SH-SY5Y (cell line): ENCODE measurements around the gene ZNF70.

Experiments used
- GATA2 ChIP-seq: IDR thresholded peaks from 2 replicates; pipeline ENCODE4 v1.6.1; 2011; ENCODE audit warnings: mild to moderate bottlenecking, low read depth, low read length
- GATA3 ChIP-seq: IDR thresholded peaks from 2 replicates; pipeline ENCODE4 v1.6.1; 2011; ENCODE audit warnings: low read depth, mild to moderate bottlenecking, low read length, moderate library complexity

ZNF70 gene

DNA sequence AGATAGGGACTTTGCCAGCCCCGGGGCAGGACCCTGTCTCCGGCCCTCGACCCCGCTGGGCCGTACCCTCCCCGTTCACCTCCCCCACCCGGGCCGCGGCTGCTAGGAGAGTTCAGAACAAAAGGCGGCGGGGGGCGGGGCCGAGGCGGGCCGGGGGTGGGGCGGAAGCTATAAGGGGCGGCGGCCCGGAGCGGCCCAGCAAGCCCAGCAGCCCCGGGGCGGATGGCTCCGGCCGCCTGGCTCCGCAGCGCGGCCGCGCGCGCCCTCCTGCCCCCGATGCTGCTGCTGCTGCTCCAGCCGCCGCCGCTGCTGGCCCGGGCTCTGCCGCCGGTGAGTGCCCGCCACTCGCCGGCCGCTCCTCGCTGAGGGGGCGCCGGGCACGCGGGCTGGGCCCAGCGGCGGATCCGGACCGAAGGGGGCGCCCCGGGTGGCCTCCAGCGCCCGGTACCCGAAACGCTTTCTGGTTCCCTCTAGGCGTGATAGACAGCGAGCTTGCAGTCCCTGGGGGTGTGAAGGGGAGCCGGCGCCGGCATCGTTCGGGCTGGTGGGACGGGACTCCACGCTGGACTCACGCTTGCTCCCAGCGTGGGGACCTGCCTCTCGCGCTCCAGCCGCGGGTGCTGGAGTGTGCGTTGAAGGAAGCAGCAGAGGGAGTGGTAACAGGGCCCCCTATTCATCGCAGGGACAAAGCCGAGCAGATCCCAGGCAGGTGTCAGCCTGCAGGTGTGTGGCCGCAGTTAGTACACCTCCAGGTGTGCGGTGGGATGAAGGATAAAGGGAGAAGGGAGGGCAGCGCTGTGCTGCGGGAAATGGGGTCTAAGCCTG, 21.9 kb upstream of the ZNF70 start, which contains the start of gene MMP11:
Gene MMP11 (plus strand): TSS at position 201 of the 825 bp plus-strand sequence. CDS start 22 bp downstream, at position 223.
- TF ChIP-seq GATA2: no peak
- no peak for TF ChIP-seq GATA3

DNA sequence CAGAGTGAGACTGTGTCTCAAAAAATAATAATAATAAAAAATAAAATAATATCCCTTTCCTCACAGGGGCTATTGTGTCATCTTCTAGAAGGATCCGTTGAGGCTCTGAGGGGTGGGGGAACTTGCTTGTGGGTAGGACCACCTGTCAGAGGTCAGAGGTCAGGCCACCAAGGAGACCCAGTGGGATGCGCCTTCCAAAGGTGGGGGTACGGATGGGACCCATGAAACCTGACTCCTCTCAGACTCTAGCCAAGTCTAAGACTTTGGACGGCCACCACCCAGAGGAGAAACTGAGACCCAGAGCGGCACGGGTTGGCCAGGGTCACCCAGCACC, 21.4 kb upstream of the ZNF70 start:
- no peak for TF ChIP-seq GATA3
- no peak for TF ChIP-seq GATA2

DNA sequence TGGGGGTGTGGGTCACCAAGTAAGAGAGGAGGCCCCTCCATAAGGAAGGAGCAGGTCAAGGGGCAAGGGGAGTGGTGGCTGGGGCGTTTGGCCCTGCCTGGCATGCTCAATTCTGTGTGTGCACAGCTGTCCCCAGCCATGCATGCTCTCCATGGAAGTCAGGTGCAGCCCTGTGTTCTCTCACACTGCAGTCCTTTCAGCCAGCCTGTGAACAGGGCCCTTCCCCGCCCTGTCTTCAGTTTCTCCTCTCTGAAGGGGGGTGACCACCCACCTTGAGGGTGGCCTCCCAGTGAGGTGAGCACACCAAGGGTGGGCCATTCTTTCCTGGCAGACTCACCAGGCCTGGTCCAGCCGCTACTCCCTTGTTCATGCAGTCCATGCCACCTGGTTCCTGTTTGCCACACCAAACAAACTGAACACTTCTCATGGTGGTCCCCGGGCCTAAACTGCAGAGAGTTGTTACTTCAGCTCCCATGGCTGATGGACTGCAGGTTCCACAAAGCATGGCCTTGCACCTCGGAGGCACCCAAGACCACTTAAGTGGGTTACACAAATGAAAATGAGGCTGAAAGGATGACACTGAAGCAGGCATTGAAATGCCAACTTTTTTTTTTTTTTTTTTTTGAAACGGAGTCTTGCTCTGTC, 18.5 kb upstream of the ZNF70 start:
- TF ChIP-seq GATA3 (no peak), GATA2 (no peak)

DNA sequence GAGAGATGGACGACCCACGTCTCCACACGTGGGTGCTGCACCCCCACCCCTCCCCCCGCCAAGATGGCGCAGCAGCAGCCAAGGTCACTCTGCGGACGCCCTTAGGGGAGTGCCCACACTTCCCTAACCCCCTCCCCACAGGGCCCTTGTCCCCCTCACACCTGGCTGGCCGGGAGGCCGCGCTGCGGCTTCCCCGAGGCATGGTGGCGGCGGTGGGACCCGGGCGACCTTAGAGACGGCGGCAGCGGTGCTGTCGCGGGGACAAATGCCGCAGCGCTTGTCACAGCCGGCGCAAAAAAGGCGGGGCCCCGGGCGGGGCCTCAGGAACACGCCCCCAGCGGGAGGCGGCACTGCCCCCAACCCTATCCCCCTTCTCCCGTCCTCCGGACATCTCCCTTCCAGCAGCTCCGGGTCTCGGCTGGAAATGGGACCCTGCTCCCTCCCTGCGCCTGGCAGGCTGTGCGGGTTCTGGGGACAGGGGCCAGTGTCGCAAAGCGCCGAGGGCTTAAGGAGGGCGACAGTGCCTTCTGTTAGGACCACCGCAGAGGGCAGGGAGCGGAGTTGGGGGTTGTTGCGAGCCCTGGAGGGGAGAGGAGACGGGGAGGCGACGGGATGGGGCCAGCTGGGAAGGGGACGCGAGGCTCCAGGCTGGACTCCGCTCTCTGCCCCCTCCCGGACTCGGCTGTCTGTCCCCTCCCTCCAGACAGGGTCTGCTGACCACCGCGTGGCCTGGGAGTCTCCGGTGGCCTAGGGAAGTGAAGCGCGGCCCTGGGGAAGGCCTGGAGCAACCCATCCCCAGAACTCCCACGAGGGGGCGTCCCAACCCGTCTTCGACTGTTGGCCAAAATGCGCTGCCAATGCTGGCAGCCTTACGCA, 17.0 kb upstream of the ZNF70 start, which contains the start of gene CHCHD10:
Gene CHCHD10 (minus strand): TSS at position 300 of the 876 bp plus-strand sequence. CDS start 98 bp downstream, at position 202.
- no peak for TF ChIP-seq GATA3
- TF ChIP-seq GATA2: no peak

DNA sequence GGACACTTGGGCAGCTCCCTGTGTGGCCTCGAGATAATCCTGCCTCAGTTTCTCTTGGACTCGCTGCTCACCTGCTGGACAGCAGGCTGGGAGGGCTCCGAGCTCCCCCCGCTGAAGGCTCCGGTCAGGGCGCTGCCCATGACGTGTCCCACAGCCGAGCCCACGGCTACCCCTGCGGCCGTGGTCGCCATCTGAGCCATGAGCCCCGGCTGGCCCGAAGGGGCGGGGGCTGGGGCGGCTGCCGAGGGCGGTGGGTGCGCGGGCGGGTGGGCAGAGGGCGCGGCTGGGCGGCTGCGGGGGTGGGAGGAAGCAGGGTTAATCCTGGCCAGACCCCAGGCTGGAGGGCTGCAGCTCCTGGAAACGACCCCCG, 16.4 kb upstream of the ZNF70 start:
- no peak for TF ChIP-seq GATA3
- TF ChIP-seq GATA2: no peak

DNA sequence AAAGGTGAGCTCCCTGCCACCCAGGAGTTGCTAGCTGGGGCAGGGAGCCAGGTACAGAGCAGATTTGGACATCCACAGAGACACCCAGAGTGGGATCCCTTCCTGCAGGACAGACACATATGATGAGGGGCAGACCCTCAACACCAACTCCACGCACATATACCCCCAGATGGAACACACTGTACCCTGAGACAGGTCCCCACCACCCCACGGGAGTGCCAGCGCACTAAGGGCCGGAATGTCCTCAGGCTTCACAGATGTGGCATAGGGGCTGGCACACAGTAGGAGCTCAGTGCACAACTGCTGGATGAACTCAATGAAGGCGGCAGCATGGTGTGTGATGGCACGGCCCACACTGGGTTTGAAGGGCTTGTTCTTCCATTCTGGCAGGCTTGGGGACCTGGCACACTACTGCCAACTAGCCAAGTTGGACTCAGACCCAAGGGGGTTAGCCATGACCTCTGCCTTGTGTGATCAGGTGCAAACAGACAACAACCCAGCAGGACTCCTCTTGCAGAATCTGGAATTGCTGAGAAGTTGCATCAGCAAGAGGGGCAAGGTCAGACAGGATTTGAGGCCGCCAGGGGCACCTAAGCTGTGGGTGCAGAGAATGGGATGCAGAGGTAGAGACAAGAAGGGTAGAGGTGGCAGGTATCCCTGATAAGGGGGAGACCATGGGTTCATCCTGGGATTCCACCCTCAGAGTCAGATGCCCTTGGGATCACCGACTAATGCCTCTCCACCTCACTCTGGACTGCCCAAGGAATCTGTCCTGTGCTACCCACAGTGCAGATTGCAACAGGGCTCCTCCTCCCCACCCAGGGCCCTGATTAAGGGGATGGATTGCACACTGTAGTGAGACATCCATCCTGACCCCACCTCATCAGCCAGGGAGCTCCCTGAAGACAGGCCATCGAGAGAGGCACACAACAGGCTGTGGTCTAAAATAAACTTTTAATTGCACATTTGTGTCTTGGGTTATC, 14.3 kb upstream of the ZNF70 start:
- TF ChIP-seq GATA3 (no peak), GATA2 (no peak)

DNA sequence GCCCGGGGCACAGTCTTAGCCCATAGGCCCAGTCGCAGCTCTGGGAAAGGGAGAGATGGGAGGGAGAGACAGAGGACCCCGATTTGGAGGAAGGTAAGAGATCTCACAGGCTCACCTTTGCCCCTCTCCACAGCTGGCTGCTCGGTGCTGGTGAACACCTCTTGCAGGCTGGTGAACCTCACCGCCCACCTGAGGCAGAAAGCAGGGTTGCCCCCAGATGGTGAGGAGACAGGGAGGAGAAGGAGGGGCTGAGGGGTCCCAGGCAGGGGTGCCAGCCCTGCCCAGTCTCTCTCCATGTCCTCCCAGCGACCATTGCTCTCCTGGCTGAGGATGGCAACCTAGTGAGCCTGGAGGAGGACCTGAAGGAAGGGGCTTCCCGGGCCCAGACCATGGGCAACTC, 13.0 kb upstream of the ZNF70 start:
- no peak for TF ChIP-seq GATA2
- TF ChIP-seq GATA3: no peak

DNA sequence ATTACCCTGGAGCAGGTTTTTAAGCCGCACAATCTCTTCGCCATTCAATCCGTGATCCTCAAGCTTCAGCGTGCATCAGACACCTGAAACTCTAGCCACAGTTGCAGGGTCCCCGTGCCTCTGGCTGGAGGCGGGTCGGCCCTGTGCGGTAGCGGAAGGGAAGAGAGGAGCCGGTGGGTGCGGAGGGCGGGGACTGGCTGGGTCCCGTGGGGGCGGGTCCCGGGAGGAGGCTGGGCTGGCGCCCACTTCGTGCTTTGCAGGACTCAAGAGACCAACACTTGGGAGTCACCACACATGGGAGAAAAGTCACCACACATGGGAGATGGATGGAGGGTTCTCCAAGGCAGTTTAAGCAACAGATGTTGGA, 12.7 kb upstream of the ZNF70 start:
- TF ChIP-seq GATA3 (no peak), GATA2 (no peak)

DNA sequence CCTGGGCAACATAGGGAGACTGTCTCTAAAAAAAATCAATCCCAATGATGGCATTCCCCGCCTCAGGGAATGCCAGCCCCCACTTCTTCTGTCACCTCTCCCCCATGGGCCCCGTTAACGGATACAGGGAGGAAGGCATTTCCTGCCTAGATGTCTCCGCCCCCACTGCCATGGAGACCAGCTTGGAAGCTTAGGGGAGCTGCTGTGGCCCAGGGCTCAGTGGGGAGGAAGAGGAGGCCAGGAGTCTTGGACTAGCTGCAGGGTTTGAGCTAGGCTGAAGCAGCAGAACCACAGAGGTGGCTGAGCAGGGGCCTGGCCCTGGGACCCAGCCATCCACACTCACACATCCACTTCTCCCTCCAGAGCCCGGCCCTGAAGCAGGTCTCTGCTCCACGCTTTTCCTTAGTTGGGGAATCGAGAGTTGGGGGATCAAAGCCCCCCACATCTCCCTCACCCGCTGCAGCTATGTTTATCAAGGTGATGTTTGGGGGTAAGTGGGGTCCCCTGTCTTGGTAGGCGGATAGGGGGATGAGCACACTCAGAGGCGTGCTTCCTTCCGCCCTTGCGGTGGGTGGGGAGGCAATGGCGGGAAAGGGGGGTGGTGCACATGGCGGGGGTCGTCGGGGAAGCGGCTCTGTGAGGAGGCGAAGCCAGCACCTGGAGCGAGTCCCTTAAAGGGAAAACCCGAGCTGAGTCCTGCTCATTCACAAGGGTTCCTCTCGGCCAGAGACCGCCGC, 12.1 kb upstream of the ZNF70 start, which contains the start of gene C22orf15:
Gene C22orf15 (plus strand): TSS at position 149 of the 737 bp plus-strand sequence. CDS start 317 bp downstream, at position 466.
- TF ChIP-seq GATA3 (no peak), GATA2 (no peak)

DNA sequence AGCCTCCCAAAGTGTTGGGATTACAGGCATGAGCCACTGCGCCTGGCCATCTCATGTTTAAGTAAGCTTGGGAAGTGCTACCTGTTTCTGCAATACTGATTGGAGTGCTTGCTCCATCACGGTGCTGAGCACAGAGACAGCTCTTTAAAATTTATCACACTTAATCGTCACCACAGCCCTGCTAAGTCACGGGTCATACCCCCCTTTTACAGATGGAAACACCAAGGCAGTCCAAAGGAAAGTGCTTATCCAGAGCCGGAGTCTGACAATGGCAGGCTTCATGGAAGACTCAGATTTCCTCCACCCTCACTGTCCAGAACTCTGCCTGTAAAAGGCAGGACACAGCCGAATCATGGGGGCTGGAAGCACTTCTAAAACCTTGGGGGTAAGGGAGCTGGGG, 9.1 kb upstream of the ZNF70 start:
- TF ChIP-seq GATA2: no peak
- no peak for TF ChIP-seq GATA3

DNA sequence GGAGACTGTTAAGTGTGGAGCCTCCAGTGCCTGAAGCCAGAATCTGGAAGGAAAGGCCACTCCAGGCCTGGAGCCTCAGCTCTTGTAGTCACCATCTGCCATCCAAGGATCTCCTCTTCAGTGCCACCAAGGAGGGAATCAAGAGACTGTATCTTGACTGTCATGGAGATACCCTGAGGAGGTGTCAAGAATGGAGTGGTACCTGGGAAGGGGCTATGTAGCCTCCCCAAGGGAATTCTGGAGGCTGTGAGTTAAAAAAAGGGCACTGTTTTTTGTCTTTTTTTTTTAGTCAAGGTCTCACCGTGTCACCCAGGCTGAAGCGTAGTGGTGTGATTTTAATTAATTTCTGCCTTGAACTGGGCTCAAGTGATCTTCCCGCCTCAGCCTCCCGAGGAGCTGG, 8.7 kb upstream of the ZNF70 start:
- TF ChIP-seq GATA2 (no peak), GATA3 (no peak)

DNA sequence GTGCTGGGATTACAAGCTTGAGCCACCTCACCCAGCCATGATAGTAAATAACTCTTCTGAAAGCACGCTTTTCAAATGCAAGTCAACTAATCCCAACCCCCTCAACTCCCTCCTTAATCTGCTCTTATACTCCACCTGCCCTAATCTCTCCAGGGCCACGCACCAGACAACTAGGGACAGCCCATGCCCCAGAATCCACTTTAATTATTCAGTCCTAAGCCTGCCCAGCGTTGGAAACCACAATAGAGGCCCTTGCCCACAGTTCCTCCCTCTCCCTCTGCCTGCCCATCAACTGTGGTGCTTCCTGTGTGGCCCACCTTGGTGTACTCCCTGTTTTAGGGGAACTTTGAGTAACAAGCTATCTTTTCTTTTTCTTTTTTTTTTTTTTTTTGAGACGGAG, 6.0 kb upstream of the ZNF70 start:
- TF ChIP-seq GATA2 (no peak), GATA3 (no peak)
